ENCODE data around the gene POLR3A. TPM values are rescaled to one million over a fixed set of nuclear protein-coding genes. Genes with fewer than 3 reads are reported as not detected.

The POLR3A gene
- total RNA-seq, 1 donor from 2014 or later: 22.1 TPM

GRCh38 chr10:78044179-78044578 is 14.9 kb upstream of the POLR3A start:
- DNase-seq (ENCODE audit: low read depth): no peak
- no peak overlapping the region for H3K4me3 ChIP-seq (ENCODE audit: low read depth, low read length)
- H3K27me3 ChIP-seq (ENCODE audit: control insufficient read depth, insufficient read depth, low read length): no peaks in the 10 kb centered on the region
- peaks cover 4% of the 10 kb centered on the region for H3K36me3 ChIP-seq (ENCODE audit: control insufficient read depth, insufficient read depth, low read length)
- no peak for TF ChIP-seq CTCF (IDR thresholded peaks at IDR 0.05; ENCODE audit: insufficient read depth, low read length, poor library complexity, severe bottlenecking)

- no peak for TF ChIP-seq CTCF (IDR thresholded peaks at IDR 0.05; ENCODE audit: insufficient read depth, low read length, poor library complexity, severe bottlenecking)
- H3K27me3 ChIP-seq (ENCODE audit: control insufficient read depth, insufficient read depth, low read length): no peaks in the 10 kb centered on the region
- no peak overlapping the region for H3K4me3 ChIP-seq (ENCODE audit: low read depth, low read length)
- peaks cover 4% of the 10 kb centered on the region for H3K36me3 ChIP-seq (ENCODE audit: control insufficient read depth, insufficient read depth, low read length)
- DNase-seq (ENCODE audit: low read depth): no peak
Measured at GRCh38 chr10:78042752-78043104, 13.4 kb upstream of the POLR3A start.

GRCh38 chr10:78042058-78042751 is 12.9 kb upstream of the POLR3A start:
- DNase-seq (ENCODE audit: low read depth): no peak
- Histone ChIP-seq H3K27me3 (ENCODE audit: control insufficient read depth, insufficient read depth, low read length) (no peaks in the 10 kb centered on the region), H3K4me3 (ENCODE audit: low read depth, low read length) (no peak overlapping the region), H3K36me3 (ENCODE audit: control insufficient read depth, insufficient read depth, low read length) (peaks cover 4% of the 10 kb centered on the region)
- no peak for TF ChIP-seq CTCF (IDR thresholded peaks at IDR 0.05; ENCODE audit: insufficient read depth, low read length, poor library complexity, severe bottlenecking)

GRCh38 chr10:78041170-78042057 is 12.1 kb upstream of the POLR3A start:
- Histone ChIP-seq H3K4me3 (ENCODE audit: low read depth, low read length) (no peak overlapping the region), H3K36me3 (ENCODE audit: control insufficient read depth, insufficient read depth, low read length) (peaks cover 4% of the 10 kb centered on the region), H3K27me3 (ENCODE audit: control insufficient read depth, insufficient read depth, low read length) (no peaks in the 10 kb centered on the region)
- TF ChIP-seq CTCF (IDR thresholded peaks at IDR 0.05; ENCODE audit: insufficient read depth, low read length, poor library complexity, severe bottlenecking): no peak
- no peak for DNase-seq (ENCODE audit: low read depth)

- Histone ChIP-seq H3K4me3 (ENCODE audit: low read depth, low read length) (no peak overlapping the region), H3K36me3 (ENCODE audit: control insufficient read depth, insufficient read depth, low read length) (peaks cover 5% of the 10 kb centered on the region), H3K27me3 (ENCODE audit: control insufficient read depth, insufficient read depth, low read length) (no peaks in the 10 kb centered on the region)
- TF ChIP-seq CTCF (IDR thresholded peaks at IDR 0.05; ENCODE audit: insufficient read depth, low read length, poor library complexity, severe bottlenecking): no peak
- no peak for DNase-seq (ENCODE audit: low read depth)
Measured at GRCh38 chr10:78039743-78040142, 10.4 kb upstream of the POLR3A start.

Measured in kidney epithelial cell (primary cell).